CD14-positive monocyte (primary cell): ENCODE data around the gene PDE4B. TPM values are rescaled to one million over a fixed set of nuclear protein-coding genes. Genes with fewer than 3 reads are reported as not detected.

ENCODE experiments used
- DNase-seq, 3 donors: peaks; one replicate each; pipeline ENCODE4 v3.0.0-alpha.2; 2011 to 2022
- H2AFZ ChIP-seq: 2 replicates; pipeline ENCODE4 v1.6.0; 2012; ENCODE audit warnings: mild to moderate bottlenecking, low read depth, low read length, inconsistent platforms; ENCODE audit not compliant: insufficient read depth, poor library complexity, severe bottlenecking
- H3K27ac ChIP-seq, 2 donors: 1 replicate in 1 of 2; 2 replicates in 1 of 2; pipeline ENCODE4 v1.5.1; 2012 to 2013; ENCODE audit warnings: low read length in 2 of 2, control low read depth in 1 of 2, inconsistent platforms in 1 of 2, low read depth in 1 of 2, mild to moderate bottlenecking in 1 of 2
- H3K27me3 ChIP-seq, 2 donors: one replicate each; pipeline versions ENCODE4 v1.6.0 to v1.6.1; 2011 to 2013; ENCODE audit warnings: low read length in 2 of 2; ENCODE audit not compliant: control insufficient read depth in 2 of 2, insufficient read depth in 2 of 2
- H3K36me3 ChIP-seq, 2 donors: replicated peaks in 1 of 2; 1 replicate in 1 of 2; 2 replicates in 1 of 2; pipeline versions ENCODE4 v1.5.1 to v1.6.1; 2012 to 2013; ENCODE audit warnings: low read length in 2 of 2, control low read depth in 1 of 2, inconsistent platforms in 1 of 2, mild to moderate bottlenecking in 1 of 2; ENCODE audit not compliant: insufficient read depth in 2 of 2, control insufficient read depth in 1 of 2
- H3K4me1 ChIP-seq, 2 donors: 1 replicate in 1 of 2; 2 replicates in 1 of 2; pipeline versions ENCODE4 v1.5.1 to v1.6.1; 2012 to 2013; ENCODE audit warnings: low read length in 2 of 2, control low read depth in 1 of 2, inconsistent platforms in 1 of 2, mild to moderate bottlenecking in 1 of 2, moderate library complexity in 1 of 2; ENCODE audit not compliant: insufficient read depth in 2 of 2, control insufficient read depth in 1 of 2
- H3K4me2 ChIP-seq: replicated peaks from 2 replicates; pipeline ENCODE3; 2012; ENCODE audit warnings: low read length, moderate library complexity, mild to moderate bottlenecking; ENCODE audit not compliant: poor library complexity, severe bottlenecking; ENCODE audit errors: extremely low read depth
- H3K4me3 ChIP-seq, 3 experiments: fragments of 200-600 bp in 1 of 3; sonication (generic) in 1 of 3; replicated peaks in 1 of 3; 1 replicate in 2 of 3; 2 replicates in 1 of 3; pipeline ENCODE4 v1.5.1; 2011 to 2013; ENCODE audit warnings: low read length in 3 of 3, mild to moderate bottlenecking in 3 of 3, control low read depth in 2 of 3, low read depth in 2 of 3, inconsistent platforms in 1 of 3, moderate library complexity in 1 of 3
- H3K79me2 ChIP-seq: 2 replicates; pipeline ENCODE4 v1.6.0; 2012; ENCODE audit warnings: mild to moderate bottlenecking, control low read depth, inconsistent platforms, low read length, moderate library complexity; ENCODE audit not compliant: insufficient read depth
- H3K9ac ChIP-seq: 2 replicates; pipeline ENCODE4 v1.6.0; 2017; ENCODE audit warnings: low read length, mild to moderate bottlenecking; ENCODE audit not compliant: insufficient read depth, poor library complexity, severe bottlenecking
- H3K9me3 ChIP-seq, 2 donors: replicated peaks in 1 of 2; 1 replicate in 1 of 2; 2 replicates in 1 of 2; pipeline versions ENCODE4 v1.5.1 to v1.6.1; 2012 to 2013; ENCODE audit warnings: low read length in 2 of 2, control low read depth in 1 of 2; ENCODE audit not compliant: control insufficient read depth in 1 of 2, insufficient read depth in 1 of 2
- H4K20me1 ChIP-seq: 2 replicates; pipeline ENCODE4 v1.6.0; 2012; ENCODE audit warnings: mild to moderate bottlenecking, low read length, control low read depth, moderate library complexity; ENCODE audit not compliant: insufficient read depth
- H3K27ac Mint-ChIP-seq, 7 donors: one replicate each; pipeline ENCODE4 v1.8.0; 2020; ENCODE audit warnings: mild to moderate bottlenecking in 7 of 7, mixed read lengths in 7 of 7, moderate library complexity in 6 of 7, inconsistent platforms in 2 of 7
- H3K27me3 Mint-ChIP-seq, 3 donors: one replicate each; pipeline ENCODE4 v1.8.0; 2021 to 2022; ENCODE audit warnings: low read depth in 3 of 3, mild to moderate bottlenecking in 3 of 3, mixed read lengths in 3 of 3, moderate library complexity in 3 of 3, inconsistent platforms in 1 of 3
- H3K36me3 Mint-ChIP-seq, 2 donors: one replicate each; pipeline ENCODE4 v1.8.0; 2020; ENCODE audit warnings: mixed read lengths in 2 of 2, inconsistent platforms in 1 of 2, mild to moderate bottlenecking in 1 of 2
- H3K4me1 Mint-ChIP-seq: one replicate; pipeline ENCODE4 v1.8.0; 2020; ENCODE audit warnings: mild to moderate bottlenecking, mixed read lengths
- H3K4me3 Mint-ChIP-seq, 2 donors: one replicate each; pipeline ENCODE4 v1.8.0; 2020; ENCODE audit warnings: mild to moderate bottlenecking in 2 of 2, mixed read lengths in 2 of 2, moderate library complexity in 1 of 2
- H3K9me3 Mint-ChIP-seq, 7 donors: one replicate each; pipeline ENCODE4 v1.8.0; 2020 to 2022; ENCODE audit warnings: mixed read lengths in 7 of 7, mild to moderate bottlenecking in 6 of 7, moderate library complexity in 6 of 7, inconsistent platforms in 2 of 7
- CTCF ChIP-seq: fragments of 200-600 bp; IDR thresholded peaks from one replicate; pipeline ENCODE4 v1.8.0; 2022; ENCODE audit warnings: antibody characterized with exemption, mild to moderate bottlenecking
- WGBS: methylation state at CpG from one replicate; pipeline ENCODE4 v1.1.5; 2013; ENCODE audit warnings: missing lambda C conversion rate; ENCODE audit not compliant: insufficient coverage; 5-methylcytosine and 5-hydroxymethylcytosine counted together
- intact Hi-C, 2 donors: fragments of 100-400 bp; cut with micrococcal nuclease; formaldehyde crosslinking; loops; one replicate each; pipeline versions ENCODE4 v1.15.0 to v1.15.1; 2023
- polyA plus RNA-seq, 3 donors: library from polyadenylated mRNA; depleted of rRNA in 1 of 3; unstranded in 2 of 3; stranded (reverse) in 1 of 3; fragments of 300-500 nt in 2 of 3; fragments of >200 nt in 1 of 3; fragmentation: Illumina TruSeq in 2 of 3; gene quantifications; 1 replicate in 2 of 3; 2 replicates in 1 of 3; pipeline ENCODE4 v1.2.3, GENCODE V29; 2012 to 2021

Gene PDE4B
- polyA plus RNA-seq, 3 donors = 17.2 to 52.8 (median 25.2) TPM

GRCh38 chr1:66286307-66286706 is 493.6 kb downstream of the PDE4B start:
- intact Hi-C loops = no loop called here
- Mint-ChIP-seq H3K27ac (no peak overlapping the region), H3K4me1 (peaks cover 2% of the 10 kb centered on the region)

GRCh38 chr1:66288048-66288447 is 495.4 kb downstream of the PDE4B start:
- Histone ChIP-seq H2AFZ (no peak overlapping the region), H3K79me2 (no peaks in the 10 kb centered on the region), H4K20me1 (no peaks in the 10 kb centered on the region), H3K4me2 (no peak overlapping the region), H3K27me3 (no peaks in the 10 kb centered on the region), H3K36me3 (no peaks in the 10 kb centered on the region), H3K4me3 (no peak overlapping the region), H3K27ac (no peak overlapping the region), H3K9ac (no peak overlapping the region), H3K9me3 (no peaks in the 10 kb centered on the region), H3K4me1 (no peaks in the 10 kb centered on the region)
- no peak overlapping the region for H3K4me3 Mint-ChIP-seq
- H3K27me3 Mint-ChIP-seq = peaks cover 0 to 1% (median 0%) of the 10 kb centered on the region in 3 donors
- no peak for DNase-seq
- H3K36me3 Mint-ChIP-seq = no peaks in the 10 kb centered on the region
- WGBS = 70% methylated on average over 2 of the region's 2 CpGs
- H3K27ac Mint-ChIP-seq = no peak overlapping the region
- intact Hi-C loops = no loop called here
- peaks cover 0 to 1% (median 0%) of the 10 kb centered on the region in 7 donors for H3K9me3 Mint-ChIP-seq
- H3K4me1 Mint-ChIP-seq = no peaks in the 10 kb centered on the region
- TF ChIP-seq CTCF = no peak

More at GRCh38 chr1:66286307-66286706, 493.6 kb downstream of the PDE4B start:
- no peak overlapping the region for H3K27ac ChIP-seq
- no peaks in the 10 kb centered on the region for H3K9me3 ChIP-seq
- H3K79me2 ChIP-seq = no peaks in the 10 kb centered on the region
- TF ChIP-seq CTCF = no peak
- H3K4me3 Mint-ChIP-seq = no peak overlapping the region
- peaks cover 0 to 1% (median 0%) of the 10 kb centered on the region in 3 donors for H3K27me3 Mint-ChIP-seq
- H3K27me3 ChIP-seq = no peaks in the 10 kb centered on the region
- no peak overlapping the region for H3K4me2 ChIP-seq
- no peak overlapping the region for H3K4me3 ChIP-seq
- H2AFZ ChIP-seq = no peak overlapping the region
- no peak overlapping the region for H3K9ac ChIP-seq
- no peaks in the 10 kb centered on the region for H3K36me3 ChIP-seq
- H3K4me1 ChIP-seq = no peaks in the 10 kb centered on the region
- no peaks in the 10 kb centered on the region for H3K36me3 Mint-ChIP-seq
- no peak for DNase-seq
- H3K9me3 Mint-ChIP-seq = peaks cover 0 to 1% (median 0%) of the 10 kb centered on the region in 7 donors
- no peaks in the 10 kb centered on the region for H4K20me1 ChIP-seq
